ENCODE data around the gene TRAPPC5.
A peak's percentile ranks its signal among the peaks of the same experiment; 100 is the strongest.

Gene TRAPPC5

DNA sequence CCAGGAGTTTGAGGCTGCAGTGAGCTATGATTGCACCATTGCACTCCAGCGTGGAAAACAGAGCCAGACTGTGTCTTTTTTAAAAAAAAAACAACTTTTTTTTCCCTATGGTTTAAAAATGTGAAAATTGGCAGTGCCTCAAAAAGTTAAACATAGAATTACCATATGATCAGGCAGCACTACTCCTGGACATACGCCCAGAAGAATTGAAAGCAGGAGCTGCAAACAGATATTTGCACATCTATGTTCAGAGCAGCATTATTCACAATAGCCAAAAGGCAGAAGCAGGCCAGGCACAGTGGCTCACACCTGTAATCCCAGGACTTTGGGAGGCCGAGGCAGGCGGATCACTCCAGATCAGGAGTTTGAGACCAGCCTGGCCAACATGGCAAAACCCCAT, 15.6 kb upstream of the TRAPPC5 start:
- TF ChIP-seq ZNF8 (CRISPR knock-in tag; IDR thresholded peaks at IDR 0.05) (no peak), ZFP30 (CRISPR knock-in tag; IDR thresholded peaks at IDR 0.05) (no peak), ZFP3 (CRISPR knock-in tag; IDR thresholded peaks at IDR 0.05) (no peak), TCF4 (CRISPR knock-in tag; IDR thresholded peaks at IDR 0.05; ENCODE audit: borderline replicate concordance) (no peak), RARB (CRISPR knock-in tag; IDR thresholded peaks at IDR 0.05) (no peak), ESRRG (CRISPR knock-in tag; IDR thresholded peaks at IDR 0.05) (no peak), ARNTL (CRISPR knock-in tag; IDR thresholded peaks at IDR 0.05; ENCODE audit: borderline replicate concordance, low read depth) (no peak), POU6F1 (CRISPR knock-in tag; IDR thresholded peaks at IDR 0.05; ENCODE audit: borderline replicate concordance, low read depth) (no peak), GLIS3 (CRISPR knock-in tag; IDR thresholded peaks at IDR 0.05) (no peak), PPARA (CRISPR knock-in tag; IDR thresholded peaks at IDR 0.05; ENCODE audit: borderline replicate concordance) (no peak), CSRNP3 (CRISPR knock-in tag; IDR thresholded peaks at IDR 0.05) (no peak), TSHZ2 (CRISPR knock-in tag; IDR thresholded peaks at IDR 0.05) (no peak), OSR1 (CRISPR knock-in tag; IDR thresholded peaks at IDR 0.05) (no peak)
- TF ChIP-seq, protein P1, sequence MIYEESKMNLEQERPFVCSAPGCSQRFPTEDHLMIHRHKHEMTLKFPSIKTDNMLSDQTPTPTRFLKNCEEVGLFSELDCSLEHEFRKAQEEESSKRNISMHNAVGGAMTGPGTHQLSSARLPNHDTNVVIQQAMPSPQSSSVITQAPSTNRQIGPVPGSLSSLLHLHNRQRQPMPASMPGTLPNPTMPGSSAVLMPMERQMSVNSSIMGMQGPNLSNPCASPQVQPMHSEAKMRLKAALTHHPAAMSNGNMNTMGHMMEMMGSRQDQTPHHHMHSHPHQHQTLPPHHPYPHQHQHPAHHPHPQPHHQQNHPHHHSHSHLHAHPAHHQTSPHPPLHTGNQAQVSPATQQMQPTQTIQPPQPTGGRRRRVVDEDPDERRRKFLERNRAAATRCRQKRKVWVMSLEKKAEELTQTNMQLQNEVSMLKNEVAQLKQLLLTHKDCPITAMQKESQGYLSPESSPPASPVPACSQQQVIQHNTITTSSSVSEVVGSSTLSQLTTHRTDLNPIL (CRISPR knock-in tag; IDR thresholded peaks at IDR 0.05; ENCODE audit: low read depth), result no peak
- TF ChIP-seq, protein P2, sequence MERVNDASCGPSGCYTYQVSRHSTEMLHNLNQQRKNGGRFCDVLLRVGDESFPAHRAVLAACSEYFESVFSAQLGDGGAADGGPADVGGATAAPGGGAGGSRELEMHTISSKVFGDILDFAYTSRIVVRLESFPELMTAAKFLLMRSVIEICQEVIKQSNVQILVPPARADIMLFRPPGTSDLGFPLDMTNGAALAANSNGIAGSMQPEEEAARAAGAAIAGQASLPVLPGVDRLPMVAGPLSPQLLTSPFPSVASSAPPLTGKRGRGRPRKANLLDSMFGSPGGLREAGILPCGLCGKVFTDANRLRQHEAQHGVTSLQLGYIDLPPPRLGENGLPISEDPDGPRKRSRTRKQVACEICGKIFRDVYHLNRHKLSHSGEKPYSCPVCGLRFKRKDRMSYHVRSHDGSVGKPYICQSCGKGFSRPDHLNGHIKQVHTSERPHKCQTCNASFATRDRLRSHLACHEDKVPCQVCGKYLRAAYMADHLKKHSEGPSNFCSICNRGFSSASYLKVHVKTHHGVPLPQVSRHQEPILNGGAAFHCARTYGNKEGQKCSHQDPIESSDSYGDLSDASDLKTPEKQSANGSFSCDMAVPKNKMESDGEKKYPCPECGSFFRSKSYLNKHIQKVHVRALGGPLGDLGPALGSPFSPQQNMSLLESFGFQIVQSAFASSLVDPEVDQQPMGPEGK (CRISPR knock-in tag; IDR thresholded peaks at IDR 0.05; ENCODE audit: borderline replicate concordance), result no peak
- peak; percentile 65 for ATAC-seq

DNA sequence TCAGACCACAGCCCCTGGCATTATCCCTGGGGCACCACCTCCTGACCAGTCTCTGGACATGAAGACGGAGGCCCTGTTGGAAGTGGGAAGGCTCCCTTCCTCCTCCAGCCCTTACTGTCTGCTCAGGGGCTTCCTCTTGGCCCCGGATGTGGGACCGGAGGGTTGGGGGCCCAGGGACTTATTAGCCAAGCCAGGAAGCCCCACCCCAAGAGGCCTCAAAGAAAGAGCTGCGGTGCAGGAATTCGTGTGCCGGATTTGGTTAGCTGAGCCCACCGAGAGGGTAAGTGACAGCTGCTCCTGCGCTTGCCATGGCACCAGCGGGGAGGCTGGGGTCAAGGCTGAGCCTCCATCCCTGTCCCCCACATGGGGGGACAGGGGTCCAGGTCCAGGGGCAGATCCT, 11.8 kb upstream of the TRAPPC5 start, which contains the start of gene RETN:
TSS of gene RETN (plus strand) at position 208 of the 400 bp plus-strand sequence. CDS start 278 bp downstream, outside the sequence.
- TF ChIP-seq ZFP3 (CRISPR knock-in tag; IDR thresholded peaks at IDR 0.05) (no peak), TCF4 (CRISPR knock-in tag; IDR thresholded peaks at IDR 0.05; ENCODE audit: borderline replicate concordance) (no peak), POU6F1 (CRISPR knock-in tag; IDR thresholded peaks at IDR 0.05; ENCODE audit: borderline replicate concordance, low read depth) (no peak), BACH2 (CRISPR knock-in tag; IDR thresholded peaks at IDR 0.05; ENCODE audit: borderline replicate concordance) (no peak)
- TF ChIP-seq, protein P1 (CRISPR knock-in tag; IDR thresholded peaks at IDR 0.05; ENCODE audit: low read depth), result no peak
- ATAC-seq, result no peak

DNA sequence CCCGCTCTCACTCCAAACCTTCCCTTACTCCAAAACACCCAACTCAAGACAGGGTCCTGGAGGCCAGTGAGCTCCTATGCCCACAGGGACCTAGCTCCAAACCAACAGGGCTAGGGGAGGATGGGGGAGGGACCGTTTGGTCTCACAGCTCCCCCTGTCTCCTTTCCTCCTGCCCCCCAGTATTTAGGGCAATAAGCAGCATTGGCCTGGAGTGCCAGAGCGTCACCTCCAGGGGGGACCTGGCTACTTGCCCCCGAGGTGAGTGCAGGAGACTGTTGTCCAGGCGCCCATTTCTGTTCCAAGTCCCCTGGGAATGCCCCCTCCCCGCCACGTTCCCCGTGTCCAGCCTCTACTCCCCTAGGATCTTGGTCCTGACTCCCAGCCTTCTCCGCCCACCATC, 11.0 kb upstream of the TRAPPC5 start:
- no peak for ATAC-seq
- TF ChIP-seq ESRRG (CRISPR knock-in tag; IDR thresholded peaks at IDR 0.05) (no peak), BACH2 (CRISPR knock-in tag; IDR thresholded peaks at IDR 0.05; ENCODE audit: borderline replicate concordance) (no peak), ZFP30 (CRISPR knock-in tag; IDR thresholded peaks at IDR 0.05) (no peak), POU6F1 (CRISPR knock-in tag; IDR thresholded peaks at IDR 0.05; ENCODE audit: borderline replicate concordance, low read depth) (no peak), CSRNP3 (CRISPR knock-in tag; IDR thresholded peaks at IDR 0.05) (no peak), OSR1 (CRISPR knock-in tag; IDR thresholded peaks at IDR 0.05) (no peak)
- TF ChIP-seq, protein P2 (CRISPR knock-in tag; IDR thresholded peaks at IDR 0.05; ENCODE audit: borderline replicate concordance), result no peak
